SK-N-SH treated with all-trans-retinoic acid at 6 μM for 48 hours (cell line): ENCODE data around the gene PHYKPL.

ENCODE experiments used
- CSRNP3 ChIP-seq: fragments of 250-450 bp; sonication (Bioruptor Pico); IDR thresholded peaks from 2 replicates; pipeline ENCODE4 v1.5.1; 2021; ENCODE audit warnings: mild to moderate bottlenecking, moderate library complexity
- PPARA ChIP-seq: fragments of 250-450 bp; sonication (Bioruptor Pico); IDR thresholded peaks from 2 replicates; pipeline ENCODE4 v1.5.0; 2020; ENCODE audit warnings: mild to moderate bottlenecking, borderline replicate concordance
- ZNF70 ChIP-seq: fragments of 450-650 bp; formaldehyde crosslinking; IDR thresholded peaks from 2 replicates; pipeline ENCODE4 v1.5.0; 2020; ENCODE audit warnings: mild to moderate bottlenecking, moderate library complexity

- TF ChIP-seq PPARA (CRISPR knock-in tag): no peak
- TF ChIP-seq ZNF70: no peak
- no peak for TF ChIP-seq CSRNP3 (CRISPR knock-in tag)
Observed at GRCh38 chr5:178280631-178281030, 48.0 kb upstream of the PHYKPL start.
